K562 (cell line): ENCODE results near the gene MLXIPL. TPM values are rescaled to one million over a fixed set of nuclear protein-coding genes. Genes with fewer than 3 reads are reported as not detected.
A peak's percentile ranks its signal among the peaks of the same experiment; 100 is the strongest.
"Not testable (repeated sequence)": the region's sequence is repeated elsewhere in the genome, so short reads cannot be mapped to it uniquely, and the experiment has no call there.

Experiments used
- ATAC-seq: fragments of 200-7000 bp; cut with Tn5 transposase; 3 replicates; pipeline ENCODE4 v1.9.1; 2020; ENCODE audit warnings: moderate library complexity
- BruUV-seq: library from RNA; stranded (reverse); fragments of 400-500 nt; replicated peaks from 2 replicates; lab custom pipeline; 2021; lab: Mats Ljungman, UMichigan
- CTCF ChIA-PET: fragments of 300-600 bp; formaldehyde crosslinking; extraction: SDS; loops from one replicate; lab custom pipeline; 2021; ENCODE audit warnings: low intra/inter-chr PET ratio; lab: Yijun Ruan, JAX
- POLR2A ChIA-PET: fragments of 300-600, 350-650 bp; sonication (Branson Sonifier 250); formaldehyde crosslinking; extraction: SDS; loops from one replicate; lab custom pipeline; 2021; ENCODE audit warnings: antibody characterized with exemption, inconsistent platforms; lab: Yijun Ruan, JAX
- DNase-seq, 4 experiments: peaks; one replicate each; pipeline versions ENCODE4 v3.0.0 to v3.0.0-alpha.2; 2011 to 2018; ENCODE audit warnings: low spot score in 3 of 4, mixed read lengths in 3 of 4; ENCODE audit errors: extremely low read depth in 1 of 4
- FAIRE-seq: peaks from 2 replicates; lab custom pipeline; 2011; peaks lifted over from hg19 to GRCh38; lab: Jason Lieb, UNC
- H2AFZ ChIP-seq: 2 replicates; pipeline ENCODE4 v1.6.0; 2011; ENCODE audit warnings: low read depth, low read length, control low read depth, inconsistent platforms
- H3K27ac ChIP-seq: fragments of 200-600 bp; 3 replicates; pipeline ENCODE4 v1.8.0; 2011; ENCODE audit warnings: low read depth, mild to moderate bottlenecking, control low read depth, inconsistent platforms, low read length, moderate library complexity, mixed read lengths; ENCODE audit errors: extremely low read depth
- H3K27me3 ChIP-seq, 2 experiments: fragments of 300-600 bp in 1 of 2; 2 replicates in 1 of 2; 3 replicates in 1 of 2; pipeline versions ENCODE4 v1.6.0 to v1.8.0; 2011; ENCODE audit warnings: inconsistent platforms in 2 of 2, low read length in 2 of 2, mild to moderate bottlenecking in 1 of 2, mixed read lengths in 1 of 2, moderate library complexity in 1 of 2; ENCODE audit not compliant: control insufficient read depth in 2 of 2, insufficient read depth in 2 of 2
- H3K36me3 ChIP-seq: fragments of 300-600 bp; 3 replicates; pipeline ENCODE4 v1.8.0; 2011; ENCODE audit warnings: mild to moderate bottlenecking, low read length, inconsistent platforms; ENCODE audit not compliant: control insufficient read depth, insufficient read depth
- H3K4me1 ChIP-seq, 2 experiments: fragments of 200-600 bp in 1 of 2; replicated peaks in 1 of 2; 2 replicates in 1 of 2; 3 replicates in 1 of 2; pipeline versions ENCODE4 v1.5.1 to v1.8.0; 2011; ENCODE audit warnings: inconsistent platforms in 2 of 2, low read length in 2 of 2, mild to moderate bottlenecking in 1 of 2, mixed read lengths in 1 of 2, moderate library complexity in 1 of 2; ENCODE audit not compliant: control insufficient read depth in 2 of 2, insufficient read depth in 2 of 2
- H3K4me2 ChIP-seq: 2 replicates; pipeline ENCODE4 v1.6.1; 2011; ENCODE audit warnings: low read length, control low read depth, inconsistent platforms, mixed read lengths; ENCODE audit not compliant: insufficient read depth
- H3K4me3 ChIP-seq: fragments of 200-600 bp; sonication (generic), shearing (Covaris generic); 2 replicates; pipeline ENCODE4 v1.5.1; 2016; ENCODE audit warnings: control low read depth, inconsistent platforms
- H3K79me2 ChIP-seq: fragments of 200-600 bp; 3 replicates; pipeline ENCODE4 v1.8.0; 2011; ENCODE audit warnings: low read length, inconsistent platforms; ENCODE audit not compliant: control insufficient read depth, insufficient read depth
- H3K9ac ChIP-seq, 2 experiments: 2 replicates each; pipeline versions ENCODE4 v1.6.0 to v1.6.1; 2011; ENCODE audit warnings: low read depth in 2 of 2, low read length in 2 of 2, control low read depth in 1 of 2, inconsistent platforms in 1 of 2, mild to moderate bottlenecking in 1 of 2, mixed read lengths in 1 of 2; ENCODE audit not compliant: insufficient read depth in 1 of 2
- H3K9me1 ChIP-seq: one replicate; pipeline ENCODE4 v1.6.0; 2011; ENCODE audit warnings: inconsistent platforms, mild to moderate bottlenecking, low read length, moderate library complexity; ENCODE audit not compliant: control insufficient read depth, insufficient read depth
- H3K9me3 ChIP-seq: replicated peaks from 2 replicates; pipeline ENCODE4 v1.5.1; 2011; ENCODE audit warnings: low read depth, low read length, inconsistent platforms; ENCODE audit not compliant: control insufficient read depth, insufficient read depth
- H4K20me1 ChIP-seq: replicated peaks from 2 replicates; pipeline ENCODE4 v1.6.1; 2011; ENCODE audit warnings: low read length, inconsistent platforms, mixed read lengths; ENCODE audit not compliant: control insufficient read depth, insufficient read depth
- BCOR ChIP-seq: fragments of 450-650 bp; IDR thresholded peaks from 2 replicates; pipeline ENCODE4 v1.6.1; 2016
- CEBPB ChIP-seq: fragments of 450-650 bp; IDR thresholded peaks from 2 replicates; pipeline ENCODE4 v1.6.1; 2016; ENCODE audit warnings: missing genetic modification characterization, missing compliant biosample characterization
- RBM25 ChIP-seq: fragments of 200-400 bp; formaldehyde crosslinking; IDR thresholded peaks from 2 replicates; pipeline ENCODE4 v1.6.1; 2018; ENCODE audit warnings: low read length, low read depth, moderate library complexity; ENCODE audit not compliant: severe bottlenecking
- ZNF121 ChIP-seq: sonication (generic); formaldehyde crosslinking; conservative IDR thresholded peaks from 2 replicates; pipeline ENCODE4 v1.8.0; 2022; ENCODE audit warnings: missing genetic modification reagents
- ZNF41 ChIP-seq: fragments of 250-450 bp; sonication (Bioruptor Pico); conservative IDR thresholded peaks from 2 replicates; pipeline ENCODE4 v1.4.0; 2020; ENCODE audit warnings: mild to moderate bottlenecking
- WGBS: fragments of 100-300 bp; shearing (Covaris generic); methylation state at CpG from one replicate; pipeline ENCODE4 v1.1.6; 2016; ENCODE audit warnings: low coverage, mixed read lengths; ENCODE audit not compliant: insufficient coverage; ENCODE audit errors: missing lambda C conversion rate; 5-methylcytosine and 5-hydroxymethylcytosine counted together
- in situ Hi-C: fragments of 300-500 bp; cut with MboI; formaldehyde crosslinking; loops from 4 replicates; pipeline ENCODE4 v1.15.0; 2018; ENCODE audit warnings: inconsistent platforms, mixed read lengths
- intact Hi-C: fragments of 100-400 bp; cut with micrococcal nuclease; formaldehyde crosslinking; loops from 2 replicates; pipeline ENCODE4 v1.14.2; 2022
- polyA plus RNA-seq, 8 experiments: library from polyadenylated mRNA; depleted of rRNA in 4 of 8; stranded (reverse) in 5 of 8; unstranded in 3 of 8; fragments of >200 nt; fragmentation: Nextera tagmentation in 2 of 8; fragmentation: Illumina TruSeq in 1 of 8; extraction: Ambion mirVana in 2 of 8; extraction: Trizol in 1 of 8; gene quantifications; 2 replicates each; pipeline versions ENCODE4 v1.2.1 to v1.2.3, GENCODE V29; 2011 to 2014; ENCODE audit warnings: inconsistent platforms in 1 of 8, missing spikeins in 1 of 8
- total RNA-seq, 7 experiments: library from RNA; depleted of rRNA in 6 of 7; stranded (reverse); fragments of >200 nt in 6 of 7; fragmentation: Illumina TruSeq in 2 of 7; extraction: Trizol in 2 of 7; gene quantifications; 2 replicates each; pipeline versions ENCODE4 v1.2.1 to v1.2.3, GENCODE V29; 2011 to 2021; ENCODE audit warnings: low replicate concordance in 1 of 7
- TF ChIP-seq, protein P1 (sequence below), 2 experiments: fragments of 450-650 bp in 1 of 2; sonication (generic) in 1 of 2; formaldehyde crosslinking in 1 of 2; IDR thresholded peaks in 1 of 2; conservative IDR thresholded peaks in 1 of 2; 2 replicates each; pipeline versions ENCODE4 v1.6.1 to v1.8.1; 2016 to 2023; ENCODE audit warnings: mild to moderate bottlenecking in 2 of 2, moderate library complexity in 2 of 2, inconsistent platforms in 1 of 2, missing genetic modification reagents in 1 of 2

Gene MLXIPL
- total and polyA plus RNA-seq, 9 of the 15 experiments (the other 6 are each of a cell fraction or from before 2014, with no cell fraction given): 0.11 to 18.4 (median 1.4) TPM

DNA sequence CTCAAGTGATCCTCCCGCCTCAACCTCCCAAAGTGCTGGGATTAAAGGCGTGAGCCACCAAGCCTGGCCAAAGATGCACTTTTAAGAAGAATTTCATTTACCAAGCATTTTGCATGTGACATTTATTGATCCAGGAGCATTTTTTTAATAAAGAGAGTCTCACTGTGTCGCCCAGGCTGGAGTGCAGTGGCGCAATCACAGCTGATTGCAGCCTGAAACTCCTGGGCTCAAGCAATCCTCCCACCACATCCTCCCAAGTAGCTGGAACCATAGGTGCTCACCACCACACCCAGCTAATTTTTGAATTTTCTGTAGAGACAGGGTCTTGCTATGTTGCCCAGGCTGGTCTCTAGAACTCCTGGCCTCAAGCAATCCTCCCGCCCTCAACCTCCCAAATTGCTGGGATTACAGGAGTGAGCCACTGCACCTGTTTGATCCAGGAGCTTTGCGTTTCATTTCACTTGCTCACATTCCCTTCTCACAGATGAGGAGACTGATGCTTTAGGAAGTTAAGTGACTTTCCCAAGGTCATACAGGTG is 41.6 kb downstream of the MLXIPL start:
- no peaks in the 10 kb centered on the region for H3K9me1 ChIP-seq
- BruUV-seq: no TSS peak
- FAIRE-seq (no peak), ATAC-seq (no peak), DNase-seq (no peak)
- WGBS: 70% methylated on average over 6 of the region's 6 CpGs
- H3K4me3 ChIP-seq: no peak overlapping the region
- peaks cover 7% of the 10 kb centered on the region for H3K79me2 ChIP-seq
- H2AFZ ChIP-seq: no peak overlapping the region
- ChIA-PET POLR2A (no interaction called here), CTCF (no interaction called here)
- peak; percentile 24; the same call in 1 of the 2 replicates for TF ChIP-seq BCOR
- peak; percentile 69; the same call in 1 of the 2 replicates for TF ChIP-seq CEBPB (tag)
- peak; percentile 14 for TF ChIP-seq RBM25
- no peak for TF ChIP-seq ZNF41 (CRISPR knock-in tag)
- peak; percentile 87 for TF ChIP-seq ZNF121 (CRISPR knock-in tag)
- no peaks in the 10 kb centered on the region for H4K20me1 ChIP-seq
- intact Hi-C loops (no loop called here), in situ Hi-C loops (no loop called here)
- no peak overlapping the region for H3K27ac ChIP-seq
- H3K4me1 ChIP-seq: peaks cover 19 to 36% of the 10 kb centered on the region in 2 experiments
- H3K36me3 ChIP-seq: no peaks in the 10 kb centered on the region
- H3K27me3 ChIP-seq: no peaks in the 10 kb centered on the region
- no peak overlapping the region for H3K9ac ChIP-seq
- no peaks in the 10 kb centered on the region for H3K9me3 ChIP-seq
- H3K4me2 ChIP-seq: no peak overlapping the region

DNA sequence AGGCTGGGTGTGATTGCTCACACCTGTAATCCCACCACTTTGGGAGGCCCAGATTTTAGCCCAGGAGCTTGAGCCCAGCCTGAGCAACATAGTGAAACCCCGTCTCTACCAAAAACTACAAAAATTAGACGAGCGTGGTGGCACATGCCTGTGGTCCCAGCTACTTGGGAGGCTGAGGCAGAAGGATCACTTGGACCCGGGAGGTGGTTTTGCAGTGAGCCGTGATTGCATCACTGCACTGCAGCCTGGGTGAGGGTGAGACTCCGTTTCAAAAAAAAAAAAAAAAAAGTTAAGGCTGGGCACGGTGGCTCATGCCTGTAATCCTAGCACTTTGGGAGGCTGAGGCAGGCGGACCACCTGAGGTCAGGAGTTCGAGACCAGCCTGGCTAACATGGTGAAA is 43.3 kb downstream of the MLXIPL start:
- H3K4me3 ChIP-seq, in situ Hi-C loops, H2AFZ ChIP-seq, H3K4me2 ChIP-seq, H3K27ac ChIP-seq, DNase-seq, H3K9me1 ChIP-seq, H3K36me3 ChIP-seq, CTCF ChIA-PET, H3K9me3 ChIP-seq, BruUV-seq, intact Hi-C loops, ATAC-seq, H4K20me1 ChIP-seq, H3K9ac ChIP-seq, FAIRE-seq, H3K27me3 ChIP-seq: not testable (repeated sequence)
- H3K4me1 ChIP-seq: peaks cover 19 to 42% of the 10 kb centered on the region in 2 experiments
- POLR2A ChIA-PET: interaction anchor here (0.6 kb wide), 1 partner anchor 12 kb away, joined by 3 read pairs; no protein-coding TSS in a partner anchor
- peaks cover 25% of the 10 kb centered on the region for H3K79me2 ChIP-seq
- TF ChIP-seq, protein P1, sequence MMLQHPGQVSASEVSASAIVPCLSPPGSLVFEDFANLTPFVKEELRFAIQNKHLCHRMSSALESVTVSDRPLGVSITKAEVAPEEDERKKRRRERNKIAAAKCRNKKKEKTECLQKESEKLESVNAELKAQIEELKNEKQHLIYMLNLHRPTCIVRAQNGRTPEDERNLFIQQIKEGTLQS (IDR thresholded peaks at IDR 0.05): peak; percentile 51
- TF ChIP-seq, protein P1 (CRISPR knock-in tag; conservative IDR thresholded peaks at IDR 0.05): not testable (repeated sequence)
- WGBS: 63% methylated on average over 9 of the region's 9 CpGs
